ENCODE measurements around the gene TRAF3.

TRAF3 gene

DNA sequence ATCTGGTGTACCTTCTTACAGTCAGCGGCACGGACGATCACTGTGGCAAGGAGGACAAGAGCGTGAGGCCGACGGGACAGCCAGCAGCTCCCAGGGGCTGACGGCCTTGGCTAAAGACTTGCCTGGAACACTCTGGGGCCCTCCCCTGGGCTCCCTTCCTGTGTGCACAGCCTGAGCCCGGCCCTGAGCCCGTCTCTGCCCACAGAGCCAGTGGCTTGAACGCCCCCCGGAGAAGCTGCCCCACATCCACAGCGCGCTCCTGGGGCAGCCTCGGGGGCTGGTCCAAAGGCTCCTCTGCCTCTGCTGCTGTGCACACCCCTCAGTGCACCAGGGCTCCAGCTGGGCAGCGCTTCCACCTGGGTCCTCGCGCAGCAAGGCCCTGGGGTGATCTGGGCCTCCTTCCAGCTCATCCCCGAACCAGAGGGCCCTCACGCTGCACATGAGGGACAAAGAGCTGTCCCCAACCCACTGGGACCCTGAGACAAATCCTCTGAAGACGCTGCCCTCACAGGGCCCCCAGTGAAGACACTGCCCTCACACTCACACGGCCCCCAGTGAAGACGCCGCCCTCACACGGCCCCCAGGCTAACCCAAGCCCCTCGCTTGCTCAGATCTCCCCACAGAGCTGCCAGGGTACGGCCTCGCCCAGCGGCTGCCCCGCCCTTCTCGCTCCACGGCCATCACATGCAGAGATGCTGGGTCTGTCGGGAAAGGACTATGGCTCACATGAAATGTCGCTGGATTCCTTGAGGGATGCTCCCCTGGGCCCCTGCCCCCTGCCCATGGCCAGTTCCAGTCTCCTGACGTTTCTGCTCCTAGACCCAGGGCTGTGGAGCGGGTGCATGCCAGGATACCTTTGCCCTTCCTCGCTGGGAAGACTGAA, 167.4 kb downstream of the TRAF3 start:
- TF ChIP-seq, protein P1, sequence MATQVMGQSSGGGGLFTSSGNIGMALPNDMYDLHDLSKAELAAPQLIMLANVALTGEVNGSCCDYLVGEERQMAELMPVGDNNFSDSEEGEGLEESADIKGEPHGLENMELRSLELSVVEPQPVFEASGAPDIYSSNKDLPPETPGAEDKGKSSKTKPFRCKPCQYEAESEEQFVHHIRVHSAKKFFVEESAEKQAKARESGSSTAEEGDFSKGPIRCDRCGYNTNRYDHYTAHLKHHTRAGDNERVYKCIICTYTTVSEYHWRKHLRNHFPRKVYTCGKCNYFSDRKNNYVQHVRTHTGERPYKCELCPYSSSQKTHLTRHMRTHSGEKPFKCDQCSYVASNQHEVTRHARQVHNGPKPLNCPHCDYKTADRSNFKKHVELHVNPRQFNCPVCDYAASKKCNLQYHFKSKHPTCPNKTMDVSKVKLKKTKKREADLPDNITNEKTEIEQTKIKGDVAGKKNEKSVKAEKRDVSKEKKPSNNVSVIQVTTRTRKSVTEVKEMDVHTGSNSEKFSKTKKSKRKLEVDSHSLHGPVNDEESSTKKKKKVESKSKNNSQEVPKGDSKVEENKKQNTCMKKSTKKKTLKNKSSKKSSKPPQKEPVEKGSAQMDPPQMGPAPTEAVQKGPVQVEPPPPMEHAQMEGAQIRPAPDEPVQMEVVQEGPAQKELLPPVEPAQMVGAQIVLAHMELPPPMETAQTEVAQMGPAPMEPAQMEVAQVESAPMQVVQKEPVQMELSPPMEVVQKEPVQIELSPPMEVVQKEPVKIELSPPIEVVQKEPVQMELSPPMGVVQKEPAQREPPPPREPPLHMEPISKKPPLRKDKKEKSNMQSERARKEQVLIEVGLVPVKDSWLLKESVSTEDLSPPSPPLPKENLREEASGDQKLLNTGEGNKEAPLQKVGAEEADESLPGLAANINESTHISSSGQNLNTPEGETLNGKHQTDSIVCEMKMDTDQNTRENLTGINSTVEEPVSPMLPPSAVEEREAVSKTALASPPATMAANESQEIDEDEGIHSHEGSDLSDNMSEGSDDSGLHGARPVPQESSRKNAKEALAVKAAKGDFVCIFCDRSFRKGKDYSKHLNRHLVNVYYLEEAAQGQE (IDR thresholded peaks at IDR 0.05; ENCODE audit: insufficient read depth in 1 of 2, low read depth in 2 of 2, low read length in 2 of 2) = no peak
- TF ChIP-seq TAF1 (IDR thresholded peaks at IDR 0.05; ENCODE audit: borderline replicate concordance, insufficient read depth, low read length) = no peak
- TF ChIP-seq FOXP2 (optimal IDR thresholded peaks at IDR 0.05; ENCODE audit: borderline replicate concordance, extremely low read depth, extremely low read length, insufficient read depth) = no peak
- no peak for TF ChIP-seq POLR2AphosphoS5 (IDR thresholded peaks at IDR 0.05; ENCODE audit: low read depth, low read length)
- no peak for TF ChIP-seq SIN3A (IDR thresholded peaks at IDR 0.05; ENCODE audit: borderline replicate concordance, insufficient read depth, low read length)

DNA sequence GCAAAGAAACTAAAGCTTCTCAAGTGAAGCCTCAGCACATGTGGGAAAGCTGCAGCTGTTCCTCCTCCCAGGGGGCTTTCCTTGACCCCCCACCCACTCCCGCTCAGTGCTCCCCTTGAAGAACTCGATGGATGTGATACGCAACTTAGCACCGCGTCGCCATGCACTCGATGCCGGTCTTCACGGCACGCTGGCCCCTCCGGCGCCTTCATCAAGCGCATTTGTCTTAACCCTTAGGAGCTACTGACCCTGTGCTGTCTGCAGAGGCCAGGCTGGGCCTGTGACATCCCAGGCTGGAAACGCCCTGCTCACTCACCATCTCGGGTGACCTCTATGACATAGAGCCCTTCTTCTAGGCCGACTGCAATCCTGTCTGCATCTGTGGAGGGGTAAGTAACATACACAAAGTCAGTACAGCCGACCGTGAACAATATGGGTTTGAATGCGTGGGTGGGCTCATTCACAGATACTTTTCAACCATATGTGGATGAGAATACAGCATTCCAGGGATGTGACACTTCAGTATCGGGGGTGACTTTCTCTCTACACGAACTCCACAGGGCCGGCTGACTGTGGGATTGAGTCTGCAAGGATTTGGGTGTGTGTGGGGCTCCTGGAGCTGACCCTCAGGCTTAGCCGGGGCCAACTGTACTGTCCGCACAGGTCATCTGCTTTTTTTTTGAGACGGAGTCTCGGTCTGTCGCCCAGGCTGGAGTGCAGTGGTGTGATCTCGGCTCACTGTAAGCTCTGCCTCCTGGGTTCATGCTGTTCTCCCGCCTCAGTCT, 168.3 kb downstream of the TRAF3 start:
- no peak for TF ChIP-seq SIN3A (IDR thresholded peaks at IDR 0.05; ENCODE audit: borderline replicate concordance, insufficient read depth, low read length)

DNA sequence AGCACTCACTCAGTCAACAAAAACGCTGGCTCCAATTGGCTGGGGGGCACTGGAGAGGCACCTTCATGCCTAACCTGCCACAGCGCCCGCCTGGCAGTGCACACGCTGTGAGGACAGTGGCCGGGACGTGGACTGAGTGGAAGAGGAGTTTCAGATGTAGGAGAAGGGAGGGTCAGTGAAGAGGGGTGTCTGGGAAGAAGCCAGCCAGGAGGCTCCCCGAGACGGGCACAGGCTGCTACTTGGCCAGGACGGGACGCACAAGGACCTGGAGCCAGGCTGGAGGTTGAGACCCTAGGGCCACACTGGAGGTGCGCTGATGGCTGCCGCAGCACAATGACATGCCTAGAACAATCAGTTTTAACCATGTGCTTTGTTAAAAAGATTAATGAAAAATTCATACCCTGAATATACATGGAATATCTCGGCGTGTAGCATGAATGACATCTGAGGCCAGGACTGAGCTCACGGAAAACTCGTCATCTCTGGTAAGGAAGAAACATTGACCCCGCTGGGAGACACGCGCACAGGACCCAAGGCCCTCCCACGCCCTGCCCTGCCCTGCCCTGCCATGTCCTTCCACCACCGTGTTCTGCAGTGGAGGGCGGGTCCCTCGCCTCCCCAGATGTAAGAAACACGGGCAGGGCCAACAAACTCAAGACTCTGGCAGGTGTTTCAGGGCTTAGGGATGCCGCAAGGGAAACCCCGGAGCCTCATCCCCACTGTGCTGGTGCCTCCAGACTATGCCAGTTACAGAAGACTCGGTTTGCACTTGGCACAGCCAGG, 170.3 kb downstream of the TRAF3 start:
- TF ChIP-seq SIN3A (IDR thresholded peaks at IDR 0.05; ENCODE audit: borderline replicate concordance, insufficient read depth, low read length) (no peak), TAF1 (IDR thresholded peaks at IDR 0.05; ENCODE audit: borderline replicate concordance, insufficient read depth, low read length) (no peak), POLR2AphosphoS5 (IDR thresholded peaks at IDR 0.05; ENCODE audit: low read depth, low read length) (no peak), FOXP2 (optimal IDR thresholded peaks at IDR 0.05; ENCODE audit: borderline replicate concordance, extremely low read depth, extremely low read length, insufficient read depth) (no peak)
- TF ChIP-seq, protein P1 (IDR thresholded peaks at IDR 0.05; ENCODE audit: insufficient read depth in 1 of 2, low read depth in 2 of 2, low read length in 2 of 2) = no peak

DNA sequence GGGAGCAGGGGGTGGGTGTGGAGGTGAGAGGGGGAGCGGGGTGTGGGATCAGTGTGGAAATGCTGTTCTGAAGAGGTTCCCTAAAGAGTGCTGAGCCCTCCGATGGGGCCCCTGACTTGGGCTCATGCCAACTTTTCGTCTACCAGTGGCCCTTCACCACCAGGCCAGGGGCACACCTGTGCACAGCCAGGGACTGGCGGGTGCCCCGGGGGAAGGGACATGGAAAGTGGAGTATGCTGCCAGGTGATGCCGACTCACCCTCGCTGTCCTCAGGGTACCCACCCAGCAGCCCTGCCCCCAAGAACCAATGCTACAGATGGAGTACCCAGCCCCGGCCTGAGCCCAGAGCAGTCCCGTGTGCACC, 171.4 kb downstream of the TRAF3 start:
- TF ChIP-seq, protein P1 (IDR thresholded peaks at IDR 0.05; ENCODE audit: insufficient read depth in 1 of 2, low read depth in 2 of 2, low read length in 2 of 2) = no peak
- TF ChIP-seq FOXP2 (optimal IDR thresholded peaks at IDR 0.05; ENCODE audit: borderline replicate concordance, extremely low read depth, extremely low read length, insufficient read depth) (no peak), POLR2AphosphoS5 (IDR thresholded peaks at IDR 0.05; ENCODE audit: low read depth, low read length) (no peak), TAF1 (IDR thresholded peaks at IDR 0.05; ENCODE audit: borderline replicate concordance, insufficient read depth, low read length) (no peak), SIN3A (IDR thresholded peaks at IDR 0.05; ENCODE audit: borderline replicate concordance, insufficient read depth, low read length) (no peak)

DNA sequence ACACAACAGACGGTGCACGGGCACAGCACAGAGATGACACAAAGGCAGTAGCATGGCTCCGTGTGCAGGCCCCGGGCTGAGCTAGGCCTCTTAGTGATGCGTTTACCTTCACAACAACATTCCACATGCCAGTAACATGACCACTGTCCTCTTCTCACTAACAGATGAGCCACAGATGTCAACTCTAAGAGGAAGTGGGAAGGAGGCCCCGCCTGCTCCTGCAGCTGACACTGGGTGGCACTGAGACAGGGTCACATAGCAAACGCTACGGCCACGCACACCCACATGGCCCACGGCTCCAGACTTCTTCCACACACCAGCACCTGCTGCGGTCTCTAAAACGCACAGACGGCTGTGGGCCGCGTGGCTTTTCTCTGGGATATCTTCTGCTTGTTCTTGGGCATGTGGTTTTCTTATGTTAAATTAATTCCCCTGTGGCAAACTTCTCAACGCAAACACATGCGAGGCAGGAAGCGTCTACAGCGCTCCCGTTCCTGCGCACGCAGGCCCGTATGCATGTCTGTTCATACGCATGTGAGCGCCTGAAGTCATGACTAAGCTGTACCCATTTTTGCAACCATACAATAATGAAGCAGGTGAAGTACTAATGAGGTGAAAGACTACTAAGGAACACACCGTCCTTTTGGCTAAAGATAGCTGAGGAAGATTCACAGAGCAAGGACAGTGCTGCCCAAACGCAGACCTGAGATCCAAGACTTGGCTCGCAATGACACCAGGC, 172.0 kb downstream of the TRAF3 start:
- TF ChIP-seq FOXP2 (optimal IDR thresholded peaks at IDR 0.05; ENCODE audit: borderline replicate concordance, extremely low read depth, extremely low read length, insufficient read depth) = no peak
- TF ChIP-seq SIN3A (IDR thresholded peaks at IDR 0.05; ENCODE audit: borderline replicate concordance, insufficient read depth, low read length) = no peak
- no peak for TF ChIP-seq POLR2AphosphoS5 (IDR thresholded peaks at IDR 0.05; ENCODE audit: low read depth, low read length)
- TF ChIP-seq, protein P1 (IDR thresholded peaks at IDR 0.05; ENCODE audit: insufficient read depth in 1 of 2, low read depth in 2 of 2, low read length in 2 of 2) = no peak
- TF ChIP-seq TAF1 (IDR thresholded peaks at IDR 0.05; ENCODE audit: borderline replicate concordance, insufficient read depth, low read length) = no peak
